ENCODE measurements around the gene SLC29A4.
"Not testable (repeated sequence)": the region's sequence is repeated elsewhere in the genome, so short reads cannot be mapped to it uniquely, and the experiment has no call there.

DNA sequence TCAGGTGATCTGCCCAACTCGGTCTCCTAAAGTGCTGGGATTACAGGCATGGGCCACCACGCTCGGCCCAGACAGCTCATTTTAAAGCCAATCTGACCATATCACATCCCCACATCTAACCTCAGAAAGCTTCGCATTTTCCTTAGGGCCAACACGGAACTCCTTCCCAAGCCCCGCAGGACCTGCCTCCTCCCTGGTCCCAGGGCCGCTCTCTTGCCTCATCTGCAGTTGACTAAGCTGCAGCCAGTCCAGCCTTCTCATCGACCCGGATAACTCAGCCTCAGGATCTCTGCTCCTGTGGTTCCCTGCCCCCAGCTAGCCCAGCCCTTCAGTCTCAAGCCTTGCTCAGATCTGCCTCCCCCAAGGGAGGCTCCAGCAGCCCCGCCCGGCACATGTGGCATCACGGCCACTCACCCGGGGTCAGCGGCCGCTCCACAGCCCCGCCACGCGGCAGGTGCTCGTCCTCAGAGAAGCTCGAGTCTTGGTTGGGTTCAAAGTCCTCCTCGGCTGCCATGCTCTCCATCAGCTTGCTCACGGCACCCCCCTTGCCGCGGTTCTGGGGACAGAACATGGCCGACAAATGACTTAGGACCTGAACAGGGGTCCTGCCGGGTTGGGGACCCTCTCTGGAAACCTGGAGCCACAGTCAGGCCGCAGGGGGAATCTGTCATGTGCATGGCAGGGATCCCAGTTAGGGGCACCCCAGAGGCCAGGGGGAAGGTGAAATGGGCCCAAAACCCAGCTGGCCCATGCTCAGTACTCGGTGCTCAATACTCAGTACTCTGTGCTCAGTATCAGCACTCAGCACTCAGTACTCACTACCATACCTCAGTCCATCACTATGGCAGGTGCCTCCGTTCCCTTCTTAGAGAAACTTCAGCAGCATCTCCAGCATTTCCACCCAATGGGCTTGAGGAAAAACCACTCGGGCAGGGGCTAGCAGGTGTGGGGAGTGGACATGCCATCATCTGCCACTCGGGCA lies 41.3 kb downstream of the SLC29A4 start:
- not testable (repeated sequence) for TF ChIP-seq EZH2 (IDR thresholded peaks at IDR 0.05; ENCODE audit: low read length)
- TF ChIP-seq, protein P1, sequence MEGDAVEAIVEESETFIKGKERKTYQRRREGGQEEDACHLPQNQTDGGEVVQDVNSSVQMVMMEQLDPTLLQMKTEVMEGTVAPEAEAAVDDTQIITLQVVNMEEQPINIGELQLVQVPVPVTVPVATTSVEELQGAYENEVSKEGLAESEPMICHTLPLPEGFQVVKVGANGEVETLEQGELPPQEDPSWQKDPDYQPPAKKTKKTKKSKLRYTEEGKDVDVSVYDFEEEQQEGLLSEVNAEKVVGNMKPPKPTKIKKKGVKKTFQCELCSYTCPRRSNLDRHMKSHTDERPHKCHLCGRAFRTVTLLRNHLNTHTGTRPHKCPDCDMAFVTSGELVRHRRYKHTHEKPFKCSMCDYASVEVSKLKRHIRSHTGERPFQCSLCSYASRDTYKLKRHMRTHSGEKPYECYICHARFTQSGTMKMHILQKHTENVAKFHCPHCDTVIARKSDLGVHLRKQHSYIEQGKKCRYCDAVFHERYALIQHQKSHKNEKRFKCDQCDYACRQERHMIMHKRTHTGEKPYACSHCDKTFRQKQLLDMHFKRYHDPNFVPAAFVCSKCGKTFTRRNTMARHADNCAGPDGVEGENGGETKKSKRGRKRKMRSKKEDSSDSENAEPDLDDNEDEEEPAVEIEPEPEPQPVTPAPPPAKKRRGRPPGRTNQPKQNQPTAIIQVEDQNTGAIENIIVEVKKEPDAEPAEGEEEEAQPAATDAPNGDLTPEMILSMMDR (optimal IDR thresholded peaks at IDR 0.05 in 1 of 3, IDR thresholded peaks at IDR 0.05 in 1 of 3, conservative IDR thresholded peaks at IDR 0.05 in 1 of 3; ENCODE audit: extremely low read depth in 1 of 3, insufficient read depth in 2 of 3, low read length in 3 of 3): not testable (repeated sequence)

Data from keratinocyte (primary cell).